Measurements from ENCODE around the gene KHDC1L. TPM values are rescaled to one million over a fixed set of nuclear protein-coding genes. Genes with fewer than 3 reads are reported as not detected.

Gene KHDC1L
- total and polyA plus RNA-seq, 2 of the 13 experiments (the other 11 are each of a cell fraction or from before 2014, with no cell fraction given) = not detected

- no peak overlapping the region for H3K4me3 ChIP-seq (replicated peaks in 1 of 3; ENCODE audit: insufficient read depth in 1 of 3, low read depth in 2 of 3, low read length in 3 of 3)
- no peaks in the 10 kb centered on the region for H3K79me2 ChIP-seq (ENCODE audit: insufficient read depth, low read length)
- H3K36me3 ChIP-seq (replicated peaks in 1 of 2; ENCODE audit: control insufficient read depth in 1 of 2, insufficient read depth in 2 of 2, low read length in 2 of 2) = no peaks in the 10 kb centered on the region
- H3K27me3 ChIP-seq (ENCODE audit: control insufficient read depth in 1 of 2, insufficient read depth in 2 of 2, low read length in 2 of 2) = no peaks in the 10 kb centered on the region; a peak in 1 of 5 replicates
- H3K4me2 ChIP-seq (ENCODE audit: low read depth, low read length) = no peak overlapping the region
- H3K9me3 ChIP-seq (ENCODE audit: low read length) = no peaks in the 10 kb centered on the region
- in situ Hi-C loops (cut with HindIII; ENCODE audit: extremely low pct_ligation_motif_present, low pct_unique_long_range_greater_than_20kb) (no loop called here), intact Hi-C loops (cut with micrococcal nuclease; ENCODE audit: unreplicated experiment) (no loop called here)
- WGBS (ENCODE audit: low lambda C conversion rate) = 21% methylated on average over 5 of the region's 5 CpGs
- H3K27ac ChIP-seq (ENCODE audit: extremely low read length, insufficient read depth, low read length) = no peak overlapping the region
- no peaks in the 10 kb centered on the region for H3K4me1 ChIP-seq (ENCODE audit: insufficient read depth, low read length)
- CTCF ChIA-PET (ENCODE audit: low intra/inter-chr PET ratio, low total read pairs) = no interaction called here
- no peaks in the 10 kb centered on the region for H4K20me1 ChIP-seq (ENCODE audit: insufficient read depth, low read length)
- no peak for DNase-seq (ENCODE audit: low spot score)
- POLR2A ChIA-PET = no interaction called here
- no peak overlapping the region for H3K9ac ChIP-seq (ENCODE audit: insufficient read depth, low read depth, low read length)
- no peak for ATAC-seq
- FAIRE-seq = no peak
- TF ChIP-seq SCMH1 (CRISPR knock-in tag; IDR thresholded peaks at IDR 0.05; ENCODE audit: borderline replicate concordance) (no peak), STAG1 (CRISPR knock-in tag; IDR thresholded peaks at IDR 0.05) (no peak), HNRNPUL1 (IDR thresholded peaks at IDR 0.05; ENCODE audit: low read depth, low read length) (no peak), TBX3 (IDR thresholded peaks at IDR 0.05; ENCODE audit: borderline replicate concordance) (no peak), ZNF724P (CRISPR knock-in tag; IDR thresholded peaks at IDR 0.05; ENCODE audit: borderline replicate concordance) (no peak), ZNF629 (CRISPR knock-in tag; conservative IDR thresholded peaks at IDR 0.05) (no peak), ELF3 (CRISPR knock-in tag; IDR thresholded peaks at IDR 0.05) (no peak), PHF8 (CRISPR knock-in tag; IDR thresholded peaks at IDR 0.05) (no peak), HNRNPK (IDR thresholded peaks at IDR 0.05; ENCODE audit: low read depth, low read length, poor library complexity, severe bottlenecking) (no peak), ZBTB10 (CRISPR knock-in tag; IDR thresholded peaks at IDR 0.05; ENCODE audit: borderline replicate concordance) (no peak), MED1 (CRISPR knock-in tag; IDR thresholded peaks at IDR 0.05) (no peak), FOSL2 (CRISPR knock-in tag; IDR thresholded peaks at IDR 0.05) (no peak), SRSF9 (IDR thresholded peaks at IDR 0.05; ENCODE audit: borderline replicate concordance, insufficient read depth, low read depth, low read length, poor library complexity, severe bottlenecking) (no peak), BRD4 (CRISPR knock-in tag; IDR thresholded peaks at IDR 0.05) (no peak)
- no TSS peak for BruUV-seq (replicated peaks)
- H2AFZ ChIP-seq (ENCODE audit: low read length) = no peak overlapping the region
These were observed 47.9 kb downstream of the KHDC1L start for GRCh38 chr6:73177221-73177944.

Data from HepG2 (cell line).